ENCODE data around the gene HDAC4. TPM values are rescaled to one million over a fixed set of nuclear protein-coding genes. Genes with fewer than 3 reads are reported as not detected.

HDAC4 gene
- total and polyA plus RNA-seq, 2 experiments from 2014 or later: 8.1 to 41.8 TPM

DNA sequence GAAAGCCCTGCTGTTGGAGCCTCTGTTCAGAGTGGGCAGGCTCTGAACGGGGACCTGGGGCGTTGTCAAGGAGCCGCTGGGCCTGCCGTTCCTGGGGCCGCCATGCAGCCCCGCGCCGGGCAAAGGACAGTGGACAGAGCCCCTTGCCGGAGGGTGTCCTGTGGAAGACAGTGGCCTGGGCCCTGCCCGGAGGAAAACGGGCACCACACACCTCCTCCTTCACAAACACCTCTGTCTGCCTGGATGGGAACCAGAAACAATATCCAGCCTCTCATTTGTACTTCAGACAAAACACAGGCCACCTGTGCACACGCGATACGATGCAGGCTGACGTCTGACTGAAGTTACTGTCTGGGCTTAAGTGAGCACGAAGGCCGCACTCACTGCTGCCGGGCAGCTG is 319.2 kb downstream of the HDAC4 start:
- no peak for TF ChIP-seq REST (IDR thresholded peaks at IDR 0.05; ENCODE audit: unreplicated experiment)
- TF ChIP-seq POLR2AphosphoS5 (IDR thresholded peaks at IDR 0.05; ENCODE audit: low read depth): no peak
- TF ChIP-seq NANOG (IDR thresholded peaks at IDR 0.05; ENCODE audit: borderline replicate concordance): no peak
- TF ChIP-seq, protein P1, sequence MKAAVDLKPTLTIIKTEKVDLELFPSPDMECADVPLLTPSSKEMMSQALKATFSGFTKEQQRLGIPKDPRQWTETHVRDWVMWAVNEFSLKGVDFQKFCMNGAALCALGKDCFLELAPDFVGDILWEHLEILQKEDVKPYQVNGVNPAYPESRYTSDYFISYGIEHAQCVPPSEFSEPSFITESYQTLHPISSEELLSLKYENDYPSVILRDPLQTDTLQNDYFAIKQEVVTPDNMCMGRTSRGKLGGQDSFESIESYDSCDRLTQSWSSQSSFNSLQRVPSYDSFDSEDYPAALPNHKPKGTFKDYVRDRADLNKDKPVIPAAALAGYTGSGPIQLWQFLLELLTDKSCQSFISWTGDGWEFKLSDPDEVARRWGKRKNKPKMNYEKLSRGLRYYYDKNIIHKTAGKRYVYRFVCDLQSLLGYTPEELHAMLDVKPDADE (IDR thresholded peaks at IDR 0.05): no peak

DNA sequence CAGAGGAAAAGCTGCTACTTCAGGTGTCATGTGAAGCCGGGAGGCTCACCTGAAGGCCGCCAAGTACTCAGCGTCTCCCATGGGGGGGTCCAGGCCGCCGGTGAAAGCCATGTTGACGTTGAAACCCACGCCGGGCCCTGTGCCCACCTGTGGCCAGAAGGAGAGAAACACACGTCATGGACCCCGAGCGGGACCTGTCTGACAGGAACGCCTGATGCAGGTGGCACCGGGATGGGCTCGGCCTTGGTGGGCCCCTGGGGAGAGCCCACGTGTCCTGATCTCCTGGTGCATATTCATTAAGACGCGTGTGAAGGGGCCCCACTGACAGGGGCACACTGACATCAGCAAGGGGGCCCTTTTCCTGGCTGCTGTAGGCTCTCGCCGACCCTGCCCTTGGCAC is 319.8 kb downstream of the HDAC4 start:
- H3K27me3 ChIP-seq (ENCODE audit: insufficient read depth): no peaks in the 10 kb centered on the region
- H2AFZ ChIP-seq: no peak overlapping the region
- no peaks in the 10 kb centered on the region for H3K79me2 ChIP-seq (replicated peaks; ENCODE audit: insufficient read depth)
- no peaks in the 10 kb centered on the region for H3K9me2 ChIP-seq (ENCODE audit: insufficient read depth)
- H3K4me2 ChIP-seq: no peak overlapping the region
- no peaks in the 10 kb centered on the region for H3K4me1 ChIP-seq (ENCODE audit: insufficient read depth)
- no peak for ATAC-seq
- H3F3A ChIP-seq (replicated peaks; ENCODE audit: low read depth): no peaks in the 10 kb centered on the region
- H3K4me3 ChIP-seq: no peak overlapping the region
- no peak for DNase-seq (ENCODE audit: low spot score)
- H3K27ac ChIP-seq (ENCODE audit: low read depth): no peak overlapping the region
- H3K27ac Mint-ChIP-seq: no peak overlapping the region
- H3K36me3 ChIP-seq (ENCODE audit: insufficient read depth): no peaks in the 10 kb centered on the region
- no peak overlapping the region for H3K4me3 Mint-ChIP-seq
- 0 out of 2 replicates have a peak, but pooled peaks cover 2% of the 10 kb centered on the region for H4K20me1 ChIP-seq (replicated peaks; ENCODE audit: insufficient read depth)
- H3K36me3 Mint-ChIP-seq (ENCODE audit: low read depth): peaks cover 28% of the 10 kb centered on the region
- H3K27me3 Mint-ChIP-seq (ENCODE audit: insufficient read depth, low read depth, poor library complexity): peaks cover 15% of the 10 kb centered on the region
- no peaks in the 10 kb centered on the region for H3K4me1 Mint-ChIP-seq
- H3K9me3 Mint-ChIP-seq: no peaks in the 10 kb centered on the region
- TF ChIP-seq CREB1 (CRISPR knock-in tag; IDR thresholded peaks at IDR 0.05; ENCODE audit: low read depth) (no peak), REST (IDR thresholded peaks at IDR 0.05; ENCODE audit: unreplicated experiment) (no peak), ZNF114 (CRISPR knock-in tag; IDR thresholded peaks at IDR 0.05) (no peak), EZH2phosphoT487 (IDR thresholded peaks at IDR 0.05; ENCODE audit: unreplicated experiment) (no peak), EZH2 (IDR thresholded peaks at IDR 0.05; ENCODE audit: low read depth, unreplicated experiment) (no peak), POLR2AphosphoS5 (IDR thresholded peaks at IDR 0.05; ENCODE audit: low read depth) (no peak)
- TF ChIP-seq, protein P1 (IDR thresholded peaks at IDR 0.05): no peak

More for the DNA sequence above, 319.2 kb downstream of the HDAC4 start:
- no peaks in the 10 kb centered on the region for H3K27me3 ChIP-seq (ENCODE audit: insufficient read depth)
- no peaks in the 10 kb centered on the region for H3K4me1 Mint-ChIP-seq
- H3K4me2 ChIP-seq: no peak overlapping the region
- H3K9me2 ChIP-seq (ENCODE audit: insufficient read depth): no peaks in the 10 kb centered on the region
- H3K4me1 ChIP-seq (ENCODE audit: insufficient read depth): no peaks in the 10 kb centered on the region
- no peak overlapping the region for H3K27ac Mint-ChIP-seq
- ATAC-seq (no peak), DNase-seq (ENCODE audit: low spot score) (no peak)
- peaks cover 25% of the 10 kb centered on the region for H3K36me3 Mint-ChIP-seq (ENCODE audit: low read depth)
- no peaks in the 10 kb centered on the region for H3K79me2 ChIP-seq (replicated peaks; ENCODE audit: insufficient read depth)
- H3K9me3 Mint-ChIP-seq: no peaks in the 10 kb centered on the region
- H2AFZ ChIP-seq: no peak overlapping the region
- H3K27me3 Mint-ChIP-seq (ENCODE audit: insufficient read depth, low read depth, poor library complexity): peaks cover 15% of the 10 kb centered on the region
- no peaks in the 10 kb centered on the region for H3F3A ChIP-seq (replicated peaks; ENCODE audit: low read depth)
- H3K36me3 ChIP-seq (ENCODE audit: insufficient read depth): no peaks in the 10 kb centered on the region
- no peak overlapping the region for H3K4me3 Mint-ChIP-seq
- no peak overlapping the region for H3K4me3 ChIP-seq
- 0 out of 2 replicates have a peak, but pooled peaks cover 2% of the 10 kb centered on the region for H4K20me1 ChIP-seq (replicated peaks; ENCODE audit: insufficient read depth)
- H3K27ac ChIP-seq (ENCODE audit: low read depth): no peak overlapping the region

Measured in GM23338 (cell line).